ENCODE data around the gene NTSR1.

The NTSR1 gene

GRCh38 chr20:62726716-62727583 is 18.3 kb downstream of the NTSR1 start:
- no peak for DNase-seq

DNA sequence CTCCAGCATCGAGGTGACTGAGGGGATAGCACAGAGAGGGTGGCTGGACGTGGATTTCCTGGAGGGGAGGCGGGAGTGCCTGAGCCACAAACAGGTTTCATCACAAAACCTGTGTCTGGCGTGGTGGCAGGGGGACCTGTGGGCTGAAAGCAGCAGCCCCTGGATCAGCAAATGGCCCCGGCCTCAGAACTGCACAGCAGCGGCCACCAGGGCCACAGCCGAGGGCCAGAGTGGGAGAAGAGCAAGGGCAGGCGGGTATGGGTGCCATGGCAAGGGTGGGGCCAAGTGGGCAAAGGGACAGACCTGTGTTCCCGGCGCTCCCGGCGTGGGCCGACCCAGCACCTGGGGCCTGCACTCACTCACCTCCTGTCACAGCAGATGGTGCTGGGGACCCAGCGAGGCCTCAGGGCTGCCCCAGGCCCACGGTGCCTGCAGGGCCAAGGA is 19.0 kb downstream of the NTSR1 start:
- DNase-seq: no peak

- peak in 1 of 5 experiments; percentile 66 for DNase-seq
Measured at GRCh38 chr20:62728028-62728780, 19.6 kb downstream of the NTSR1 start.

GRCh38 chr20:62728781-62729300 is 20.2 kb downstream of the NTSR1 start:
- DNase-seq: no peak

GRCh38 chr20:62730481-62730880 is 21.8 kb downstream of the NTSR1 start:
- DNase-seq: no peak

DNA sequence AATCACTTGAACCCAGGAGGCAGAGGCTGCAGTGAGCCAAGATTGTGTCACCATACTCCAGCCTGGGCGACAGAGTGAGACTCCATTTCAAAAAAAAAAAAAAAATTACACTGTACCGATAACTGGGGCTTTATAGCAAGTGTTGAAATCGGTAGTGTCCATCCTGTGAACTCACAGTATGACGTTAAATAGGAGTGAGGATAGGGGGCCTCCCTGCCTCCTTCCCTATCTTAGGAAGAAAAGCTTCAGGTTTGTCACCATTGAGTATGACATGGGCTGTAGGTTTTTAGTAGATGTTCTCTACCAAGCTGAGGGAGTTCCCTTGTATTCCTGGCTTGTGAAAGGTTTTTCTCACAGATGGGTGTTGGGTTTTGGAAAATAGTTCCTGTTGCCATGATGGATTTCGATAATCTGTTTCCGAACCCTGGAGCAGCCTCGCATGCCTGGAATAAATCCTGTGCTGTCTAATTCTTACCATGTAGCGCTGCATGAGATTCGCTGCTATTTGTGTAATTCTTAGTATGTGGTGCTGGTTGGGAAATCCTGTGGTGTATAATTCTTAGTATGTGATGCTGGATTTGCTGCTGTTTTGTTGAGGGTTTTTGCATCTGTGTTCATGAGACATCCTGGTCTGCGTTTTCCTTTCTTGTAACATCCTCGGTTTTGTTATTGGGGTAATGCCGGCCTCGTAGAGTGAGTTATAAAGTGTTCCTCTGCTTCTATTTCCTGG is 23.6 kb downstream of the NTSR1 start:
- no peak for DNase-seq

- DNase-seq: peak in 1 of 5 experiments; percentile 2
Measured at GRCh38 chr20:62732842-62733525, 24.3 kb downstream of the NTSR1 start.

DNA sequence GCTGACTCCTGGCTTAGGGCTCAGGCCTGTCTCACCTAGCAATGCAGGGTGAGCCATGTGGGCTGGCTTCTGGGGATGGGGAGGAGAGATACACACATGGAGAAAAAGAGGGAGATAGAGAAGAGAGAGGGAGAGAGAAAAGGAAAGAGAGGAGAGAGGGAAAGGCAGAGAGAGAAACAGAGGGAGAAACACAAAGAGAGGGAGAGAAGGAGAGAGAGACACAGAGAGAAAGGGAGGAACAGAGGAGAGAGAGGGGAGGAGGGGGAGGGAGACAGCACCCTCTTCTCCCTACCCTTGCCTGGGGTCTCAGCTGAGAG is 24.8 kb downstream of the NTSR1 start:
- no peak for DNase-seq

GRCh38 chr20:62733891-62734290 is 25.3 kb downstream of the NTSR1 start:
- peak in 1 of 5 experiments; percentile 1 for DNase-seq

DNA sequence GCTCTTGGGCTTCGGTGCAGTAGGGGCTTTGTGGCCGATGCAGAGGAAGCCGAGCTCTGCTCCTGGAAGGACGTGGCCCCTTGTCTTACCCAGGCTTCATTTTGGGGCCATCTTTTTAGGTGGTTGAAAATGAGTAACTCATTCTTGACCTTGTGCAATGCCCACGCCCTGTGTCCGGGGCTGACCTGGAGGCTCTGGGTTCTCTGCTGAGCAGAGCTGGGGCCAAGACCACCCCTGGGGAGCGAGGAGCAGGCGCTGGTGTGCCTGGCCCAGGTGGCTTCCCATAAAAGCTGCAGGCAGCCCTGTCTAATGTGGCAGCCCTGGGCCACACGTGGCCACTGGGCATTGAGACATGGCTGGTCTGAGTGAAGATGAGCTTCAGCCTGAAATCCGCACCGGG is 25.7 kb downstream of the NTSR1 start:
- no peak for DNase-seq

DNA sequence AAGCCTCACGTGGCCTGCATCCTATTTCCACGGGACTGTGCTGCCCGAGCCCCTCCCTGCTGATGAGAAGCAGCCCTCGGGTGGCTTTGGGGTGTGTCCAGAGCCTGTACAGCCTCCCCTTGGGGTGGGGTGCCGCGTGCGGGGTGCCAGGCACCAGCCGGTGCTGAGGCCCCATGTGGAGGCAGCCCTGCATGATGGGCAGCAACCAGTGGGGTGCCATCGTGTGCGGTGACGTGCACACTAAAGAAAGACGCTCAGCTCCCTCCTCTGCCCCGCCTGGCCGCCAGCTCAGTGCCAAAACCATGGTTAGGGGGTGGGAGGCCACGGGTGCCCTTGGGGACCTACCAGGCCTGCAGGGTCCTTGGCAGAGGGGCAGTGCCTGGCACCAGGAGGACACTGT is 26.2 kb downstream of the NTSR1 start:
- peak in 1 of 5 experiments; percentile 5 for DNase-seq

- peak in 1 of 5 experiments; percentile 5 for DNase-seq
Measured at GRCh38 chr20:62735331-62735821, 26.7 kb downstream of the NTSR1 start.

DNA sequence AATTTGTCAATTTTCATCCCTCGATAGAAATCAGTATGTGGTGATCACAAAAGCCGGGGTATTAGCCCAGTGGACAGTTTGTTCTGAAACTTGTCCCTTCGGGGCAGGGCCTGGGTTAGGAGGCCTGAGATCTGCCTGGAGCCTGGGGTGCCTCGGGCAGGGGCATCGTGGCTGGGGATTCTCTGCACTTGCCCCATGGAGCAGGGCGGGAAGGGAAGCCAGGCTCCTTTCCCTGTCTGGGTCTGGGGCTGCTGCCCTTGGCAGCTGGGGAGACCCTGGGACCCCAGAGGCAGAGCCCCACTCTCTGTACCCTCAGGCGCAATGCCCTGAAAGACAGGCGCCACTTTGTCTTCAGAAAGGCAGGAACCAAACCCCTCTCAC is 27.4 kb downstream of the NTSR1 start:
- DNase-seq: peak in 1 of 5 experiments; percentile 5

DNA sequence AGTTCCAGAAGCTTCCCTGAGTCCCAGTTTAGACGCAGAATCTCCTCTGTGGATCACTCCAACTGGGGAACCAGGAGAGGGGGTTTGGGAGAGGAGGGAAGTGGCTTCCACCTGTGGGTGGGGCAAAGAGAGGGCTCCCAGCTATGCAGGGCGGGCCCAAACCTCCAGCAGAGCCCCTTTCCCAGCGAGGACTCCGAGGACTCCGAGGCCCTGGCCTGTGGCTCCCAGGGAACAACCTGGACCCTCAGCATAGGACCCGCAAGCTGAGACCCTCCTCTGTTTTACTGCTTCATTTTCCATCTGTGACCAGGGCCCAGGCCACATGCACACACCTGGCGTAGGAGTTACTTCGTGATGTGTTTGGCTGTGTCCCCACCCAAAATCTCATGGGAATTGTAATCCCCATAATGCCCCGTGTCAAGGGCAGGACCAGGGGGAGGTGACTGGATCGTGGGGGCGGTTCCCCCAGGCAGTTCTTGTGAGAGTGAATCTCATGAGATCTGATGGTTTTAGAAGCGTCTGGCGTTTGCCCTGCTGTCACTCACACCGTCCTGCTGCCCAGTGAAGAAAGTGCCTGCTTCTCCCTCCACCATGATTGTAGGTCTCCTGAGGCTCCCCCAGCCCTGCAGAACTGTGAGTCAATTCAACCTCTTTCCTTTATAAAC is 27.9 kb downstream of the NTSR1 start:
- peak in 1 of 5 experiments; percentile 2 for DNase-seq

DNA sequence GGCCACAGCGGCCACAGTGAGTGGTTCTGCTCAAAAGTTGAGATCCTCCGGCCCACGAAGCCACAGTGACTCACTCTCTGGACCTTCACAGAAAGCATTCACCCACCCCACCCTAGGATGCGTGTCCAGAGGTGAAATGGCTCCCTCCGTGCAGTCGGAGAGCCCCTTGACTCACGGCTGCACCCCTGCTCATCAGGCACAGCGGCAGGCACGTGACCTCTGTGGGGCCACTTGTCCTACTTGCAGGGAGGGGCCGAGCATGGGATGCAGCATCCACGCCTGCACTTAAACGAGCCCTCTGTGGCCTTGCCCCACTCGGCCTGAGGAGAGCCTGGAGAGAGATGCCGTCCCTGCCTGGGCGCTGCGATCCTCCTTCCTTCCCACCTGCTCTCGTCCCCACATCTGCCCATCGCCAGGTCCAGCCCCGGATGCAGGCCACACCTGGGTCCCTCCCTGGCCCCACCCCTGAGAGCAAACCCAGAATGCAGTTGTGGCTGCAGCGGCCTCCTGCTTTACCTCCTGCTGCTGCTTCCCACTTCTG is 28.7 kb downstream of the NTSR1 start:
- peak in 1 of 5 experiments; percentile 5 for DNase-seq

GRCh38 chr20:62738025-62738881 is 29.6 kb downstream of the NTSR1 start:
- DNase-seq: peak in 1 of 5 experiments; percentile 5

GRCh38 chr20:62739067-62739466 is 30.4 kb downstream of the NTSR1 start:
- peak in 1 of 5 experiments; percentile 8 for DNase-seq

DNA sequence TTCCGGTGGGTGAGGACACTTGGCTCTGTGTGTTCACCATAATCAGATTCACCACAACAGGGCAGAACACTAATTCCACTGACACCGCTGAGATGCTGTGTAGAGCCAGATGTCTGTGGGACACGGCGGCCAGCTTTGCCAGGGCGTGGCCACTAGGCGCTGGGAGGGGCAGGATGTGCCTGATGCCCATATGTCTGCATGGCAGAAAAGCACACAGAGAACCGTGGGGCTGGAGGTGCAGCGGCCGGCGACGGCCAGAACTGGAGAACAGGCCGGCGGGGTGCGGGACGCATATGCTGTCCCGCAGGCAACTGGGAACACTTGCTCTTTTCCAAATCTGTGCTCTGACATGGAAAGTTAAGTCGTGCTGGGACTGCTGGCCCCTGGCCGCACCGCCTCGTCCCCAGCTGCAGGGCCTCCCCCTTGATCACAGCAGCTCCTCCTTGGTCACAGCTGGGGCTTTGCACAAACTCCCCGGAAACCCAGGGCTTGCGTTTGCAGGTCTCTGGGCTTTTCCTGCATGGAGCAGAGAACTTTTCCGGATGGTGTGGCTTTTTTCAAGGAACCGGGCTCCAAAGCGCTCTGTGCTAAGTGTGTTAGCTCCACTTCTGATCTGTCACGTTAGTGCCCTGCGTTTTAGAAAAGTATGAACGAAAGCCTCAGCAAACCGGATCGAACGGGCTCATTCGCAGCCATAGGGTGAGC is 31.1 kb downstream of the NTSR1 start:
- peak in 4 of 5 experiments; percentile 10 to 89 (median 22) for DNase-seq

All from T-helper 2 cell (primary cell).